Esophagus muscularis mucosa (tissue), 4 donors: ENCODE data around the gene UBE3D. TPM values are rescaled to one million over a fixed set of nuclear protein-coding genes. Genes with fewer than 3 reads are reported as not detected.
A peak's percentile ranks its signal among the peaks of the same experiment; 100 is the strongest.

ENCODE experiments used
- DNase-seq: peaks from one replicate; pipeline ENCODE4 v3.0.0-alpha.2; 2017; ENCODE audit errors: extremely low spot score
- H3K27ac ChIP-seq, 4 donors: fragments of 200-600 bp; sonication (generic); replicated peaks in 1 of 4; 1 replicate in 3 of 4; 2 replicates in 1 of 4; pipeline ENCODE4 v1.5.1; 2016 to 2019; ENCODE audit warnings: mild to moderate bottlenecking in 1 of 4
- H3K27me3 ChIP-seq, 4 donors: fragments of 200-600 bp; sonication (generic); one replicate each; pipeline versions ENCODE4 v1.5.1 to v1.6.0; 2016 to 2019
- H3K36me3 ChIP-seq, 4 donors: fragments of 200-600 bp; sonication (generic); one replicate each; pipeline ENCODE4 v1.5.1; 2016 to 2019
- H3K4me1 ChIP-seq, 4 donors: fragments of 200-600 bp; sonication (generic); one replicate each; pipeline ENCODE4 v1.5.1; 2016 to 2019
- H3K4me3 ChIP-seq, 4 donors: fragments of 200-600 bp; sonication (generic); 1 replicate in 2 of 4; 2 replicates in 2 of 4; pipeline ENCODE4 v1.5.1; 2016 to 2019; ENCODE audit warnings: mild to moderate bottlenecking in 4 of 4, moderate library complexity in 1 of 4
- H3K9me3 ChIP-seq, 4 donors: fragments of 200-600 bp; sonication (generic); 1 replicate in 3 of 4; 2 replicates in 1 of 4; pipeline ENCODE4 v1.5.1; 2016 to 2019
- EP300 ChIP-seq: sonication (generic); formaldehyde crosslinking; IDR thresholded peaks from one replicate; pipeline ENCODE4 v1.6.1; 2017; ENCODE audit warnings: antibody characterized with exemption
- POLR2A ChIP-seq: fragments of 450-650 bp; IDR thresholded peaks from one replicate; pipeline ENCODE4 v1.6.1; 2017; ENCODE audit warnings: antibody characterized with exemption, moderate library complexity, mild to moderate bottlenecking, low read depth
- POLR2AphosphoS5 ChIP-seq, 2 donors: sonication (generic); formaldehyde crosslinking; IDR thresholded peaks; one replicate each; pipeline ENCODE4 v1.6.1; 2017; ENCODE audit warnings: antibody characterized with exemption in 2 of 2
- WGBS: methylation state at CpG from one replicate; pipeline ENCODE4 v1.1.5; 2018; 5-methylcytosine and 5-hydroxymethylcytosine counted together
- intact Hi-C: fragments of 100-400 bp; cut with DNase I; formaldehyde crosslinking; loops from one replicate; pipeline ENCODE4 v1.15.1; 2023
- total RNA-seq, 4 donors: library from RNA; depleted of rRNA; stranded (reverse); fragments of >200 nt; gene quantifications; one replicate each; pipeline versions ENCODE4 v1.1.0 to v1.2.1, GENCODE V29; 2016
- TF ChIP-seq, protein P1 (sequence below), 3 experiments: fragments of 200-600 bp in 2 of 3; fragments of 450-650 bp in 1 of 3; sonication (generic) in 2 of 3; IDR thresholded peaks; one replicate each; pipeline ENCODE4 v1.5.1; 2017 to 2019; ENCODE audit warnings: antibody characterized with exemption in 3 of 3, mild to moderate bottlenecking in 2 of 3, moderate library complexity in 1 of 3

Gene UBE3D
- total RNA-seq, 4 donors from 2014 or later = 5.3 to 10.0 (median 6.4) TPM

DNA sequence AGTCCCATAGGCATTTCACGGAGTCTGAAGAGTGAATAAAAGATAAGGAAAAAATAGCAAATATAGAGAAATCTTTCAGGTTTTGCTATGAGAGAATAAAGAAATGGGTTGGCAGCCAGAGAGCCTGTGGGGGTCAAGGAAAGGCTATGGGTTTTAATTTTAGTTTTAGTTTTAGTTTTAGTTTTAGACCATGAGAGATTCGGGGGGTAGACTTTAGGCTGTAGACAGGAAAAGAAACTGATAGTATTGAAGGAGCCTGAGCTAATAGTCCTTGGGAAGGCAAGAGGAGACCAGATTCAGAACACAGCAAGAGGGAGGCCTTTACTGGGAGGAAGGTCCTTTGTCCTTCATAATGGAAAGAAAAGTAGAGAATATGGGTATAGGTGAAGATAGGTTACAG lies 21.1 kb upstream of the UBE3D start:
- 90% methylated on average over 2 of the region's 2 CpGs for WGBS
- TF ChIP-seq POLR2AphosphoS5 (IDR thresholded peaks at IDR 0.05) = no peak
- TF ChIP-seq, protein P1, sequence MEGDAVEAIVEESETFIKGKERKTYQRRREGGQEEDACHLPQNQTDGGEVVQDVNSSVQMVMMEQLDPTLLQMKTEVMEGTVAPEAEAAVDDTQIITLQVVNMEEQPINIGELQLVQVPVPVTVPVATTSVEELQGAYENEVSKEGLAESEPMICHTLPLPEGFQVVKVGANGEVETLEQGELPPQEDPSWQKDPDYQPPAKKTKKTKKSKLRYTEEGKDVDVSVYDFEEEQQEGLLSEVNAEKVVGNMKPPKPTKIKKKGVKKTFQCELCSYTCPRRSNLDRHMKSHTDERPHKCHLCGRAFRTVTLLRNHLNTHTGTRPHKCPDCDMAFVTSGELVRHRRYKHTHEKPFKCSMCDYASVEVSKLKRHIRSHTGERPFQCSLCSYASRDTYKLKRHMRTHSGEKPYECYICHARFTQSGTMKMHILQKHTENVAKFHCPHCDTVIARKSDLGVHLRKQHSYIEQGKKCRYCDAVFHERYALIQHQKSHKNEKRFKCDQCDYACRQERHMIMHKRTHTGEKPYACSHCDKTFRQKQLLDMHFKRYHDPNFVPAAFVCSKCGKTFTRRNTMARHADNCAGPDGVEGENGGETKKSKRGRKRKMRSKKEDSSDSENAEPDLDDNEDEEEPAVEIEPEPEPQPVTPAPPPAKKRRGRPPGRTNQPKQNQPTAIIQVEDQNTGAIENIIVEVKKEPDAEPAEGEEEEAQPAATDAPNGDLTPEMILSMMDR (IDR thresholded peaks at IDR 0.05) = no peak
- H3K4me3 ChIP-seq = no peak overlapping the region

DNA sequence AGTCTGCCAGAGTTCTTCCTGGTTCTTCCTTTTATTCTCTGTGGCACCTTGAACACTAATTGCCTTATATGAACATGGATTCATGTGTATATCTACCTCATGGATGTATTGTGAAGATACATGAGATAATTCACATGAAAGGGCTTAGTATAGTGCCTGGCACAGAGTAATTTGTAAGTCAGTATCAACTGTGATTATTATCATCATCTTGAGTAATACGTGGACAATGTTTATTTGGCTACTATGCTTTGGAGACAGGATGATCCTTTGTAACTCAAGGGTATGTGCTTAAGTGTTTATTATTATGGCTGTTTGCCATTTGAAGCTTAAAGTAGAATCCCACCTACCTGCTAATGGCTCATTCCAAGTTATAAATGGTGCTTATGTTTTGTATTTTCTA lies 17.8 kb upstream of the UBE3D start:
- Histone ChIP-seq H3K27ac (no peak overlapping the region), H3K36me3 (no peaks in the 10 kb centered on the region), H3K4me1 (peaks cover 0 to 17% (median 12%) of the 10 kb centered on the region in 4 donors), H3K4me3 (no peak overlapping the region), H3K27me3 (no peaks in the 10 kb centered on the region), H3K9me3 (no peaks in the 10 kb centered on the region)
- 25% methylated on average over 1 of the region's 1 CpG for WGBS
- intact Hi-C loops = no loop called here
- TF ChIP-seq EP300 (no peak), POLR2A (no peak), POLR2AphosphoS5 (IDR thresholded peaks at IDR 0.05) (no peak)
- TF ChIP-seq, protein P1 (IDR thresholded peaks at IDR 0.05) = no peak
- DNase-seq = no peak

More for the DNA sequence above, 21.1 kb upstream of the UBE3D start:
- Histone ChIP-seq H3K27me3 (no peaks in the 10 kb centered on the region), H3K9me3 (no peaks in the 10 kb centered on the region), H3K4me1 (peaks cover 0 to 21% (median 15%) of the 10 kb centered on the region in 4 donors), H3K27ac (no peak overlapping the region), H3K36me3 (no peaks in the 10 kb centered on the region)
- DNase-seq = no peak
- intact Hi-C loops = no loop called here

DNA sequence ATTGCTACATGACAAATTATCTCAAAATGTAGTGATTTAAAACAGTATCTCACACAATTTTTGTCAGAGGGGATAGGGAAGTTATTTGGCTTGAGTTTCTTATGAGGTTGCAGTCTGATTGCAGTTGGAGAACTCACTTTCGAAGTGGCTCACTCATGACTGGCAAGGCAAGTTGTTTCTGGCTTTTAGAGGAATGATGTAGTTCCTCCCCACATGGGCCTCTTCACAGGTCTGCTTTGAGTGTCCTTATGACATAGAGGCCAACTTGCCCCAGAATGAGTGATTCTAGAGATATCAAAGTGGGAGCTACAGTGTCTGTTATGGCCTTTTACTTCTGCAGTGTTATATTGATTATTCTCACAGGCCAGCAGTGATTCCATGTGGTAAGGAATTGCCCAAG lies 8.0 kb upstream of the UBE3D start:
- H3K36me3 ChIP-seq = no peaks in the 10 kb centered on the region
- 86% methylated on average over 1 of the region's 1 CpG for WGBS
- no peak overlapping the region for H3K4me3 ChIP-seq
- intact Hi-C loops = no loop called here
- H3K4me1 ChIP-seq = peaks cover 25 to 49% (median 38%) of the 10 kb centered on the region in 4 donors
- no peaks in the 10 kb centered on the region for H3K27me3 ChIP-seq
- H3K27ac ChIP-seq = no peak overlapping the region
- DNase-seq = no peak
- no peaks in the 10 kb centered on the region for H3K9me3 ChIP-seq
- no peak for TF ChIP-seq POLR2A
- TF ChIP-seq POLR2AphosphoS5 (IDR thresholded peaks at IDR 0.05) = no peak
- TF ChIP-seq, protein P1 (IDR thresholded peaks at IDR 0.05) = no peak
- TF ChIP-seq EP300 = no peak

DNA sequence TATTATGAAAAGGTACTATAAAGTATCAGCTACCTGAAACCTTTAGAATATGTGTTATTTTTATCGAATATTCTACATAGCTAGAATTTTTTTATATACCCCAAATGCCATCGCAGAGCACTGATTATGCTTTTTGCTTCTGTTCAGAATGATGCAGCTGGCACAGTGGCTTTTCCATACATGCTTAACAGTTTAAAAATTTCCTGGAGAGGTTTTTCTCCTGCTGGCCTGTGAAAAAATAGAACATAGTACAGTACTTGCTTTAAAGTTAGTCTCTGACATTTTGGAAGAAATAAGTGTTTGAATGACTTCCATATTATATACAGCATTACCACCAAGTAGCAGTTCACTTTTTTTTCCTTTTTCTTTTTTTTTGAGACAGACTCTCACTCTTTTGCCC lies 7.1 kb upstream of the UBE3D start:
- Histone ChIP-seq H3K4me3 (no peak overlapping the region), H3K36me3 (no peaks in the 10 kb centered on the region), H3K27ac (no peak overlapping the region), H3K9me3 (no peaks in the 10 kb centered on the region), H3K27me3 (no peaks in the 10 kb centered on the region), H3K4me1 (peaks cover 31 to 54% (median 42%) of the 10 kb centered on the region in 4 donors)
- TF ChIP-seq EP300 = no peak
- no peak for TF ChIP-seq POLR2A
- no peak for TF ChIP-seq POLR2AphosphoS5 (IDR thresholded peaks at IDR 0.05)
- TF ChIP-seq, protein P1 (IDR thresholded peaks at IDR 0.05) = no peak
- WGBS = 89% methylated on average over 2 of the region's 2 CpGs
- DNase-seq = no peak
- intact Hi-C loops = no loop called here

DNA sequence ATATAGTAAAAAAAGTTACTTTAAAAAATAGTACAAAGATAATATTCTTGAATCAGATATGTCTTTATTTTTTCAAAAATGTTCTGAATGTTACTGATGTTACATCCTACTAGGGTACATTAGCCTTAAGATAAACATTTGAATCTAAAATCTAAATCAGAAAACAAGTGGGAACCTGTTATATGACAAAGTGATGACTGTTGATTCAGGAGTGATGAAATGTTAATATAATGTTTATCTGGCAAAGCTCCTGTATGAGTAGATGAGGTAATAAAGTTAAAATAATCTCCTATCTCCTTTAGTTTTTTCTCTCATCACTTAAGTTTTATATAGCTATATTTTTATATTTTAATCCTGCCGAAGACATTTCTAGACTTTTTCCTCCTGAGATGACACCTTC lies 6.1 kb upstream of the UBE3D start:
- no peak for TF ChIP-seq EP300
- no peak for TF ChIP-seq POLR2A
- TF ChIP-seq, protein P1 (IDR thresholded peaks at IDR 0.05) = no peak
- no peak for TF ChIP-seq POLR2AphosphoS5 (IDR thresholded peaks at IDR 0.05)
- Histone ChIP-seq H3K36me3 (no peaks in the 10 kb centered on the region), H3K4me3 (no peak overlapping the region), H3K27me3 (no peaks in the 10 kb centered on the region), H3K27ac (peak overlapping the region; percentile 3 to 55 (median 46)), H3K9me3 (no peaks in the 10 kb centered on the region), H3K4me1 (peaks cover 31 to 54% (median 42%) of the 10 kb centered on the region in 4 donors)
- 50% methylated on average over 1 of the region's 1 CpG for WGBS
- intact Hi-C loops = no loop called here
- no peak for DNase-seq
